ENCODE data around the gene KCNA5.

The KCNA5 gene

DNA sequence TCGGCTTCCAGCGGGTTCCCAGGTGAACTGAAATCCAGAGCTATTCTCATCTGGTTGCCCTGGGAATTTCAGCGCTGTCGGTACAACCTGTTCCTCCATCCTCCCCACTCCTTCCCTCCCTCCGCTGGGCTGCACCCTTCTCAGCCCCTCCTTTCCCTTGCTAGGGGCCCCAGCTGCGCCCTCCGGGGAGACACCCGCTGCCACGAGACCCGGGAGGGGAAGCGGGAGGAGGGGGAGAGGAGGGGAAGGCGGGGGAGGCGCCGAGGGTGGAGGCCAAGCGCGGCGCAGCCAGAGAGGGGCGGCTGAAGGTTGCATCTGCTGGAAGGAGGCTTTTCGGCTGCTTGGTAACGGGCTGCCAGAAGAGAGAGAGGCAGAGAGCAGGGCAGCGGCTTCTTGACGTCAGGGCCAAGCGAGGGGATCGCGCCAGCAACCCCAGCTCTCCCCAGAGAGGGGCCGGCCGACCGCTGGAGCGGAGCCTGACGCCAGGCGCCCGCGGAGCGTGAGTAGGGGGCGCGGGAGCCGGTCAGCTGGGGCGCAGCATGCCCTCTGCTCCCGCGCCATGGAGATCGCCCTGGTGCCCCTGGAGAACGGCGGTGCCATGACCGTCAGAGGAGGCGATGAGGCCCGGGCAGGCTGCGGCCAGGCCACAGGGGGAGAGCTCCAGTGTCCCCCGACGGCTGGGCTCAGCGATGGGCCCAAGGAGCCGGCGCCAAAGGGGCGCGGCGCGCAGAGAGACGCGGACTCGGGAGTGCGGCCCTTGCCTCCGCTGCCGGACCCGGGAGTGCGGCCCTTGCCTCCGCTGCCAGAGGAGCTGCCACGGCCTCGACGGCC, at the start of gene KCNA5:
TSS of gene KCNA5 (plus strand) at position 291 of the 831 bp plus-strand sequence. CDS start at position 560, 269 bp downstream.
- DNase-seq, result no peak

DNA sequence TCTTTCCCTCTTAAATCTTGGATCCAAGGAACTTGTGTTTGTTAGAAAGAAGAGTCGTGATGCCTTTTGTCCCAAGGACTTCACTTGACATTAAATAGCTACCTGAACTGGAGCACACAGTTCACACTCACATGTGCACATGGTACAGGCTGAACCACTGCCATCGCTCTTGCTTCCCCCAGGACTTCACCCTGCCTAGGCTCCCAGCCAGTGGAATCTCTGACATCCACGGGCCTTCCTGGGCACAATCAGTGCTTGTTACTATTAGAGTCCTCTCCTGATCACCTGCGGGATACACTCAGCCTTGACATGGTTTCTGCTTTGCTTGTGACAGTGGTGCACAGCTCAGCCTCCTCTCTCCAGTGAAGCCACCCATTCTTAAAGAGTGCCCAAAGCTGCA, 49.1 kb upstream of the KCNA5 start:
- no peak for DNase-seq

DNA sequence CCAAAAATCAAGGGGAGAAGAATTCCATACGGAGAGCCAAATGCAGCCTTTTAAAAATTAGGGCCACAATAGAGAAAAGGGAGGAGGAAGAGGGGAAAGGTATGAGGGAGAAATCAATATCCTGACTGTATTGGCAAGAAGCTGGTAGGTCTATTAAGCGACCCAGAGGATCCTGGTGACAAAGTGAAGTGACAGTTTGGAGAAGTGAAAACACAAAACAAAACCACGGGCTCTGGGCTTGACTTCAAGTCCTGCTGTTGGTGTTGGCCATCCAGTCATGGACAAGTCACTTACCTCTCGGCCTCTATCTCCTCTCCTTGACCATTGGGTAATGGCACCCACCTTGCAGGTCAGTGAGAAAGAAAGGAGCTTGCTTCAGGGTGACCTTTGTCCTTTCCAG, 47.0 kb upstream of the KCNA5 start:
- DNase-seq, result no peak

DNA sequence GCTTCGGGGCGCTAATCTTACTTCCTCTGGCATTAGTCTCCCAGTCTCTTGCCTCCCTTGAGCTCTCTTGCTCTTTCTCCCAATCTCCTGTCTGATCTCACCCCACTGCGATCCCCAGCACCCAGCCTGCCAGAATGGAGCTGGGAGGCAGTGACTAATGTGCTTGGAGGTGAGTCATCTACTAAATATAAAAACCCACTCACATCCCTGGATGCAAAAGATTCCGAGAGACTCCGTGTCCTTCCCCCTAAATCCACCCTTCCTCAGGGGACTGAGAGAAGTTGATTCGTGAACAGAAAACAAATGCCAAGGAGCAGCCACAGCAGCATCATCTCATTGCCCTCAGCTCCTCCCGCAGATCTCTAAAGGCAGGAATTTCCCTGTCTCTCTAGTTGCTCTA, 45.7 kb upstream of the KCNA5 start:
- DNase-seq, result no peak

DNA sequence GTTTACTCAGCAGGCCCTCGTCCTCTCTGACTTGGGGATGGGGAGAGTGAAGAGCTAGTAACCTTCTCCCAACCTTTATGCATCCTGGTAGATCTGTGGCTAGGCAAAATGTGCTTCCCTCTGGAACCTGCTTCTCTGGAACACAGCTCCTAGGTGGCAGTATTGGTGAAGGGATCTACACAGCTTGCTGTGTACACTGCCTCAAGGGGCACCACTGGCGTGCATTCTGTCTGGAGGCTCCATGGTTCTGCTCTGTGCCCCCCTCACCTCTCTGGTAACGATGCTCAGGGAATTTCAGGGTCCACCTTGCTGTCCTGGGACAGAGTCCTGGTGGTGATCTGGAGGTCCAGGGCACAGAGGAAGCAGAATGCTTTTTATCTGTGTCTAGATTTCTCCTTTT, 43.5 kb upstream of the KCNA5 start:
- no peak for DNase-seq

DNA sequence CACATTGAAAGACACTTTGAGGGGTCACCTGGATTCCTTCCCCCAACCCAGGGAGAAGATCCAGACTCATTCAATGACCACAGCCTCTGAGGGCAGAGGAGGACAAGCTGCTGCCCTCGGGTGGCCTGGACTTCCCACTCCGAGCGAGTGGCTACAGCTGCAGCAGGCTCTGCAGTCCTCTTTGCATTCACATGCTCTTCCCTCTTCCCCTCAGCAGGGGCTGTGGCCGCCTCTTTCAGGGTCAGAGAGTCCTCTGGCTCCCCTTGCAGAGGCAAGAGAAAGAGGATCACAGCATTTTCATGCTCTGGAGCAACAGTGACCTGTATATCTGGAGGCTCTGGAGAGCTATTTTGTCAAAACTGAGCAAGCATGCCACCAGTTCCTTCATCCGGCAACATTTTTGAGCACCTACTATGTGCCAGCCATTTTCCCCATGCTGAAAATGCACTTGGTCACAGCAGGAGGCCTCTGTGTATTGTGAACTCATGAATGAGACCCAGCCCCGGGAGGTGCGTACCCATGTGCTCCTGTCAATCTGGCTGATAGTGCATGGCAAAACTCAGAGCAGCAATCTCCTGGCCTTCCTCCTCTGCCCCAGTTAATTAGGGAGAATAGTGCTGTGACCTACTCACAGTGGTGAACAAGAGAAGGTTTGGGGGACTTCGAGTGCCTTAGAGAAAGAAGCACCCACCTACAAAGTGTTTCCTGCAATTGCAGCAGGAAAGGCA, 42.9 kb upstream of the KCNA5 start:
- no peak for DNase-seq

DNA sequence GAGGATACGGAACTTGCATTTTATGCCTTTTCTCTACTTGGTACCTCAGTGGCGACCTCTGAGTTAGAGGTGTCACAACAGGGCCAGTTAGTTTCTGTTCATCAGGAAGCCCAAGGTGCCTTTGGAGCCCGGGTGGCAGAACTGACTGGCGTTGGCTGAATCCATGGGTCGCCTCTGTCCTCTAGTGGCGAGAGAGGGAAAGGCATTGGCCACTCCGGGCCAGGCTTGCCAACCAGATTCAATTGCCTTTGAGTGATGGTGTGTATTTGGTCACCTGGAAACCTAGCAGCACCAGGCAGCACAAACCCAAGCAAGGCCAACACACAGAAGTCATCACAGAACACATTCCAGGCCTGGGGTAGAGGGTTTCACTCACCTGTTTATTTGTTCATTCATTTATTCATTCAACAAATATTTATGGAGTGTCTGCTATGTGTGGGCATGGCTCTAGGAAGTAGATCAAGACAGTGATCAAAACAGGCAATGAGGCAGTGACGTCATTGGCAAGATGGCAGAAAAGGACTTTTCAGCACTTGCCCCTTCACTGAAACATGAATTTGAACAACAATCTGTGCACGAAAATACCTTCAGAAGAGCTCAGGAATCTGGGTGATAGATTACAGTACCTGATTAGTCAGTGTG, 40.5 kb upstream of the KCNA5 start:
- peak; percentile 42 for DNase-seq

DNA sequence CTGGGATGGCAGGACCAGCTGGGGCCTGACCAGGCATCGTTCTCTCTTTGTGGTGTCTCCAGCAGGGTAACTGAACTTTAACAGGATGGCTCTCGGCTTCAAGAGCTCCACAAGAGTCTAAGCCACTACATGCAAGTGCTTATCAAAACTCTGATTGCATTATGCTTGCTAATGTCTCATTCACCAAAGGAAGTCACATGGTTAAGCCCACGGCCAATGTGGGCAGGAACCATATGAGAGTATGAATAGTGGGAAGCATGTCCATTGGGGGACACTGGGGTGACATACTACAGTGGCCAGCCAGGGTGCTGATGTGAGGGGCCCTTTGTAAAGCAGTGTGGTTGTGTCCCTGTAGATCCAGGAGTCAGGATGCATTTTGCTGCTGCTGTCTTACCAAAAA, 35.0 kb upstream of the KCNA5 start:
- no peak for DNase-seq

DNA sequence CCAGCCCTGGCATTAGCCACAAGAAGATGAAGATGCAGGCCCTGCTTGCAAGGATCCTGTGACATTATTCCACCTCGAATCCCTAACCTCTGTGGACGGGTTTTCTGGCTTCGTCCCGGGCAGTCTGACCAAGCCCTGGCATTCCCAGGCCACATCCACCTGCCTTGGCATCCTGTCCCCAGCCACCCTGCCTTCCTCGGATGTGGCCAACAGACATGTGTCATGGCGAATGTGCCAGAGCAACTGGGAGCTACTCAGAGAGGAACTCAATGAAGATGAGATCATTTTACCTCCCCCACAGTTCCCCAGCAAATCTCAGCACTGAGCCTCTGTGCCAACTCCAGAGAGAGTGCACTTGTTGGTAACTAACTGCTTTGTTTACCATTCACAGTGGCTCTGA, 33.5 kb upstream of the KCNA5 start:
- no peak for DNase-seq

DNA sequence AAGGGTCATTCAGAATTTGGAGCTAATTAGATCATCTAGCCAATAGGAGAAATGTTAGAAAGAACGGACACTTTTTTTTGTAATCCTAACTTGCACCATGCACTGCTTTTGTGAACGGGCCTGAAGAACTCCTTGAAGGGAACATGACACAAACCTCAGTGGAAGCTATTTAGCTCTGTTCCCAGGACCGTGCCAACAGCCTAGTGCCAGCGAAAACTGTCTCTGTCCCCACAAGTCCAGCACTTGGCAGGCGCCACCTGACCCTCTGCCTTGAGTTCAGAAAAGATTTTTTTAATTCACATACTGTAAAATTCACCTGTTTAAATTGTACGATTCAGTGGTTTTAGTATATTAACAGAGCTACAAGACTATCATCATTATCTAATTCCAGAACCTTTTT, 31.3 kb upstream of the KCNA5 start:
- DNase-seq, result no peak

DNA sequence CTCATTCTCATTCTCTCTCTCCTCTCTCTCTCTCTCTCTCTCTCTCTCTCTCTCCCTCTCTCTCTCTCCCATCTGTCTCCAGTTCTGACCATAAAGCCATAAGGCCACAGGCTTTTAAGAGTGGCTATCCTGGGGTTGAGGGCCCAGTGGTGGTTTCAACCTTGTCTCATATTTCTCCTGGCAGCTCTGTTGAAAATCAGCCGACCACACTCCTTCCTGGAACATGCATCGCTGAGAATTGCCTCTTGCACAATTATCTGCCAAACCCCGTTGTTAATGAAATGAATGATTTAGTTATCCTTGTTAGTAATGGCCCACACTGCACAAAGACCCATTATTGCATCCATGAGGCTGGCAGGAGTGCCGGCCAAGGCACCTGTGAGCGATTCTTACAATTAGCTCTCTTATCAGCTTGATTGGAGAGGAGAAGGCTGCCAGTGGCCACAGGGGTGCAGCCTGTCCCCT, 30.4 kb upstream of the KCNA5 start:
- no peak for DNase-seq

DNA sequence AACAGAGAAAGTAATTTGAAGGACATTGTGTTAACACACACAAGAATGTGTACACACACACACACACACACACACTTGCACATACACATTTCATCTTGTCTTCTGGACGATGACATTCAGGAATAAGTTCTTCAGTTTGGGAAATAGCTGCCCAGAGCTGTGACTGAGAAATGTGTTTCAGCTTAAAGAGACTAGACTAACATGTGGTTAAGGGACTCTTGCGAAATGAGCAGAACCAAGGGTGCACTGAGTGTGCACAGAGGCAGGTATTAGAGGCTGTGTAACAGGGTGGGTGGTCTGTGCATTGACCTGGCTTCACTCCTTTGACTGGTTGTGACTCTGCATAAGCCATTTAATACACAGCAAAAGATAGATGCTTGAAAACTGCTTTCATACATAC, 29.4 kb upstream of the KCNA5 start:
- DNase-seq, result no peak

DNA sequence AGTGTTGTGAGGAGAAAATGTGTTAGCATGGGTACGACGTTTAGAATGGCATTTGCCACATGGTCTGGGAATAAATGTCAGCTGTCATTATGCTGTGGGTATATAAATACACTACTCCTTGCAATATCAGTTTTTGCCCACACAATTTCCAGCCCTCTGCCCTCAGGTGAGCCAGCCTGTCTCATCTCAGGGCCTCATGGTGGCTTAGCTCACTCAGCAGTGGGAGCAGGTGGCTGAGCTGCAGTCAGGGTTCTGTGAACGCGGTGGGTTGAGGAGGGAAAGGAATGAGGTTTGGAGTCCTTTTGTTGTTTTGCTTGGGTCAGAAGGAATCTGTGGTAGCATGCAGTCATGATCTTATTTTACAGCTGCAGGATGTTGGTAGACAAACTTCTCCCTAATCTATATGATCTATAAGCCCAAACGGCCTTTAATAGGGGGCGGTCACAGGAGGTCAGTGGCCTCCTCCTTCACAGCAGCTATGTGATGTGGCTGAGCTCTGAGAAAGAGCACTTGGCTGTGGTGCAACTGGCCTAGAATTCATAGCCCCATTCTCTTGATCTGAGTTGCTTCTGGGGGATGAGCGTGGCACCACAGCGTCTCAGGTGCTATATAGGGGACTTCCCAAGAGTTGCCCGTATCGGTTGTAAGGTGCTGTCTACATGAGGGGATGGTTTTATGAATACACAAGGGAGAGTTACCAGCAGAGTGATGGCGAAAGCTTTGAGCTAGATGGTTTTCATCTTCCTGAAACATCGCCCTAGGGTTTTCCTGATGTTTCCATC, 27.8 kb upstream of the KCNA5 start:
- no peak for DNase-seq

DNA sequence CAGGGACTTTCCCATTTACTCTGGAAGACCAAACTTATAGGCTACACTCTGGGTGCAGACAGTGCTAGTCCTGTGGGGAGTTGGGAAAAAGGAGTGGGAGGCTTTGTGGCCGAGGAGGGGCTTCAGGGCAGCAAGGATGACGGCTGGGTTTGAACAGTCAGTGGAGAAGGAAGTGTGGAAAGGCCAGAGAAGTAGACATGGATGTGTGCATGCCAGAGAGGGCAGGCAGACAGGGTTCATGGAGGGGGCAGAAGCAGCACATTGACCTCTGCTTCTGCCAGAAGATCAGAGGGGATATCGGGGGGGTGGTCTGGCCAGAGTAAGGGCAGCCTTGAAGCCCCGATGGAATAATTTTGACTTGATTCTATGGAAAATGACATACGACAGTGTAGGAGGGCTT, 27.2 kb upstream of the KCNA5 start:
- no peak for DNase-seq

DNA sequence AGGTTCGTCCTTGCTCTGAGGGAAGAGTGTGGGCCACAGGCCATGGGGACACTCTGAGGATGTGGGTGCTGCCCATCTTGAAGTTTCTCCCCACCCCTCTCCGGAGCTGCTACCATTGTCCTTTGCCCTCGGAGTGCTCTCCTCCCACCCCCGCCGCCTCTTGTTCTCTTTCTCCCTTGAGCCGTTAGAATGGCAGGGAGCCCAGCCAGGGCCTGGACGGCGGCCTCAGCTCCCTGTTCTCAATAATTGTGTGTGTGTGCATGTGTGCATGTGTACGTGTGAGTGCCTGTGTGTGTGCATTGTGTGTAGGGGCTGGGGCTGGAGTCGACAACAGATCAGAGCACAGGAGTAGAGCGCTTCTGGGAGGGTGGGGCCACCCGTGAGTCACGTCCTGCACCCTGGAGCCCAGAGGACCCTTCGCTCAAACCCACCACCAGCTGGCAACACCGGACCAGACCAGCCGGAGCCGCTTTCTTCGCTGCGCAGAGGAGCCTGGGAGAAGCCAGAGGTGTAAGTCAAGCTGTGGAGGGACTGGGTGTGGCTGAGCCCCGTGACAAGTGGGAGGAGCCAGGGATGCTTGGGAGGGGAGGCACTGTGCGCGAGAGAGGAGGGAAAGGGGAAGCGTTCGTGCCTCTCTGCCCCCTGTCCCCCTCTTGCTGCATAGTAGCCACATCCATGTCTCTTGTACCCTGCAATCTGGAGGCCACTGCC, 25.9 kb upstream of the KCNA5 start:
- no peak for DNase-seq

DNA sequence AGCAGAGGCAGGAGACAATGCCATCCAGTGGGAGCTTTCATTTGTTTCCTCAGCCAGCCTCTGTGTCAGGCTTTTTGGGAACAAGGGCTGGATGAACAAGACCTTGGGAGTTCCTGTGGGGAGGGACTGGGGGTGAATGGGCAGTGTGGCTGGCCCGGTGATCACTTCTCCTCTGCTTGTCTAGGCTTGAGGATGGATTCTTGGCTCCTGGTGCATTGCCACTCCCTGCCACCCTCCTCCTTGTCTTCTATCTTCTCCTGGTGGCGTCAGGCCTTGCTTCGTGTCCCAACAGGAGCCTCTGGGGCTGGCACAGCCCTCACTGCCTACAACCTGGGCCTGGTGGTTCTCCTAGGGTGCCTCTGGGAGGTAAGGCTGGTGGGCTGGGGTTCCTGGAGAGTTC, 25.0 kb upstream of the KCNA5 start:
- DNase-seq, result no peak

DNA sequence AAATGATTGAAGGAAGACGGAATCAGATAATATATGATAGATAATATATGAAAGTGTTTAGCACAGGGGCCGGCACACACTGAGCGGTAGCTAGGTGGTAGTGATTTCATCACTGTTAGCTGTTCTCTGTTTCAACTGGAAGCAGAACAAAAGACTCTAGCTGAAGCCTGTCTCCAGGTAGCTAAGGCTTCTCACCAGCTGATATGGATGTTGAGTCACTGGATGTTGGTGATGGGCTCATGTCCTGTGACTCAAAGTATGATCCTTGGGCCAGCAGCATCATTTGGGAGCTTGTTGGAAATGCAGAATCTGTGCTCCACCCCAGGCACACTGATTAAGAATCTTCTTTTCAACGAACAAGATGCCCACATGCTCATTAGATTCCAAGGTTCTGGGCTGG, 21.7 kb upstream of the KCNA5 start:
- no peak for DNase-seq

DNA sequence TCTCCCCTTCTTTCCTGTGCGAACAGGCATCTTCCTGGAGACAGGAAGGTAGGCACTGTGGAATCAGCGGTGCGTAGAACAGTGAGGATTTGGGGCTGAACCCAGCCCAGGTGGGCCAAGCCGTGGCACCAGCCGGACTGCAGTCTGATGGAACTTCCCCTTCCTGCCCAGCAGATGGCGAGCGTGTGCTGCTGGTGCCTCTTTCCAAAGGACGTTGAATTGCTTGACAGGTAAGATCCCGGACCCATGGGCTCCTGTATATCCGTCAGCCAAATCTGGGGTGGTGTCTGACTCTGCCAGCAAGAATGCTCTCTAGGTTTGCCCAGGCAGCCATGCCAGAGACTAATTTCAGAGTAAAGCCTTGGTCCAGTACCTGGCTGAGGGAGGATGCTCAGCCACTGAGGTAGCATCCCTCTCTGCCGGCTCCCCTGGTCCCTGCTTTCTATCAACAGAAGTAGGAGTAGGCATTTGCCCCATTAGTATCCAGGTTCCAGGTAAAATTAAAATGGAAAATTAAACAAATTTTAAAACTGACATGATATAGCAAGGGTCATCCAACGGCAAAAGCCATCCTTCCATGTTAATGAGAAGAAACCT, 21.1 kb upstream of the KCNA5 start:
- peak; percentile 13 for DNase-seq

DNA sequence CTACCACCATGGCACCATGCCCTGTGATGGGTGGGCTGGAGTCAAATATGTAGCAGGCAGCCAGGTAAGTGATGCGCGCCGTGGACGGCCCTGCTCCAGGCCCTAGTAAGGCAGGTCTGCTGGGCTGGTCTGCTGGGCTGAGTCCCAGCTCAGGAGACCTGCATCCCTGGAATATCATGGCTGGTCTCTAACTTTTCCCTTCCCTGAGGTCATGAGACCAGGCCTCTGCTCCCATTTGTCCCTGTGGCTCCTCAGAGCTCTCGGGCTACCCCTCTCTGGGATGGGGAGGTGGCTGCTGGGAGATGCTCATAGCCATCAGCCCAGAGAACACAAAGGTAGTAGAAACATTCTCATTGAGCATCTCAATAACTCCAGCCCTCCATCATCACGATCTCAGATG, 19.8 kb upstream of the KCNA5 start:
- no peak for DNase-seq

DNA sequence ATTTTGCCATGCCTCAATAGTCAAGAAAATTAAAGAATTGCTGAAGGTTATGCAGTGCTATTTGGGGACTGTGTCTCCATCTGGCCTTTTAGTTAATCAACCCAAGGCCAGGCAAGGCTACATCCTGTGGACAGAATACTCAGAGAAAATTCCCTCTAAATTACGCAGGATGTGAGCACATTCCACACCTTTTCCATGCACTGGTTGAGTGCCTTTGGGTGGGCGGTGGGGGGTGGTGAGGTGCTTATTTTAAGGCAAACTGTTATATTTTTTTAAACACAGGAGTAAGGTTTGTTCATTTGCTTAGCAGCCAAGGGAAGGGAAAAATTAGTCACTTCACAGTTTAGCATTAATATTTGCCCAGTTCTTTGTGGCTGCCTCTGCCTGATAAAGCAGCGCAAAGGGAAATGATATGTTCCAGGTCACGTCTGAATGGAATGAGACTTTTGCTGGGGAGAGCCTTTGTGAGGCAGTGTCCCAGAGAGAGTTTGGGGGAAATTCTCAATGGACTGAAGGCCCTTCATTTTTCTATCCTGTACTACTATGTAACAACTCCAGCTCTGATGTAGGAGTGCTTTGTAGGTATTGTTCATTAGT, 17.2 kb upstream of the KCNA5 start:
- DNase-seq, result no peak

DNA sequence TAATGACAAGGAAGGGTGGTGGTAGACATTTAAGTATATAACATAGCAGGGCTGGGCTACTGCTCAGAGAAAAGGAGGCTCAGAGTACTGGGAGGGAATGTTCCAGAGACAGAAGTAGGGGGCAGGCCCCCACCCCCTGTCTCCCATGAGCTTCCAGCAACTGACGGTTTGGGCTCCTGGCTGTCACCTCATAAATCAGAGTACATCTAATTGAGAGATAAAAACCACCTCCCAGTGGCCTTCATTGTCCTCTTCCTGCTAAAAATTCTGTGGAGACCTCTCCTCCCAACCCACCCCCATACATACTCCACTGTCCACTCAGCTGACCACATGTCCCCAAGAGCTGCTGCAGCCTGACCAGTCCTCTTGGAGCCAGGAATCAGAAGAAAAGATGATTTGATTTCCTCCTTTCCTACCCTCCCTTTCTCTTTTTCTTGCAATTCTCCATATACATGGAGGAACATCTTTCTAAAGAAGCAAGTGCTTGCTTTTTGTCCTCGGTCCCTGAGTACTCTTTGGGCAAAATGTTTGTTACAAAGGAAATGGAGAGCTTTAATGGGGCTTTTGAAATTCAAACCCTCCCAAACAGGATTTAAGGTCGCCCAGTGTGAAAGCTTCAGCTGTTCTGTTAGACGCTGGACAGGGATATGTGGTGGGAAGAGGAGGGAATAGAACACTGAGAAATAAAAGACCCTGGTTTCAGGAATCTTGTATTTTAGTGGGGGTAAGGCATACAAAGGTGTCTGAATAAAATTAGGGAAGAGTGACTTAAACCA, 16.4 kb upstream of the KCNA5 start:
- DNase-seq, result no peak
